Activated T-helper 17 cell treated with anti-CD3 and anti-CD28 coated beads, Interleukin-2, amount 50 U/mL, for 72 hours (primary cell): ENCODE data around the gene SSTR5. TPM values are rescaled to one million over a fixed set of nuclear protein-coding genes. Genes with fewer than 3 reads are reported as not detected.
A peak's percentile ranks its signal among the peaks of the same experiment; 100 is the strongest.

ENCODE experiments used
- ATAC-seq: fragments of 150-1000 bp; cut with Tn5 transposase; replicated peaks from 2 replicates; pipeline ENCODE4 v1.10.0; 2021; ENCODE audit warnings: mild to moderate bottlenecking, moderate library complexity
- H3K27ac Mint-ChIP-seq: one replicate; pipeline ENCODE4 v1.8.0; 2022; ENCODE audit warnings: mixed read lengths
- H3K27me3 Mint-ChIP-seq: one replicate; pipeline ENCODE4 v1.8.0; 2022; ENCODE audit warnings: mixed read lengths
- H3K36me3 Mint-ChIP-seq: one replicate; pipeline ENCODE4 v1.8.0; 2022; ENCODE audit warnings: low read depth, mild to moderate bottlenecking, mixed read lengths
- H3K4me1 Mint-ChIP-seq: one replicate; pipeline ENCODE4 v1.8.0; 2022; ENCODE audit warnings: mixed read lengths
- H3K4me3 Mint-ChIP-seq: one replicate; pipeline ENCODE4 v1.8.0; 2022; ENCODE audit warnings: mild to moderate bottlenecking, mixed read lengths
- H3K9me3 Mint-ChIP-seq: one replicate; pipeline ENCODE4 v1.8.0; 2022; ENCODE audit warnings: mixed read lengths
- total RNA-seq, 2 donors: library from RNA; stranded (reverse); gene quantifications; one replicate each; pipeline ENCODE4 v1.2.3, GENCODE V29; 2022

Gene SSTR5
- total RNA-seq, 2 donors from 2014 or later, result not detected

DNA sequence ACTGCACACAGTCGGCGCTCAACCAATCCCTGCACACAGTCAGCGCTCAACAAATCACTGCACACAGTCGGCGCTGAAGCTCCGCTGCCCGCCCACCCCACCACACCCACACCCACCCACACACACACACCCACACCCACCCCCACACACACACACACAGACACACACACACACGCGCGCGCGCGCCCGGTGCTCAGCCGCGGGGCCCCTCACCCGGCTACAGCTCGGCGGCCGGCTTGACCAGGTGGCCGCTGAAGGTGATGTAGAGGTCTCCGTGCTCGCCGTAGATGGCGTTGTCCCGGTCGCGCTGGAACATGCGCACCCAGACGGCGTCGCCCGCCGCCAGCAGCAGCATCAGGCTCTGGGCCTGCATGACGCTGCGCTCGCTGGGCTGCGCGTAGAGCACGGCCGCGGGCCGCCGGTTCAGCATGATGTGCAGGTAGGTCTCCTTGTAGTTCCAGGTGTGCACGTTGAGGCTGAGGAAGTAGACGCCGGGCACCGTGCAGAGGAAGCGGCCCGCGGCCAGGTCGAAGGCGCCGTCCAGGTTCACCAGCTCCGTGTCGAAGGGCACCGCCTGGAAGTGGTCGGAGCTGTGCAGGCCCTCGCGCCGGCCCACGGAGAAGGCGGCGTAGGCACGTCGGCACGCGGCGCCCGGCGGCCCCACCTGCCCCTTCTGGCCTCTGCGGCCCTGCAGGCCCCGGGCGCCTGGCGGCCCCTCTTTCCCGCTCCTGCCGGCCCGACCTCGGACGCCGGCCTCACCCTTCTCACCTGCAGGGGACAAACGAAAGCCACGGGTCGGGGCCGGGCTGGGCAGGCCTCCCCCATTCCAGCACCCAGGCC, 21.0 kb downstream of the SSTR5 start:
- no peaks in the 10 kb centered on the region for H3K9me3 Mint-ChIP-seq
- H3K27me3 Mint-ChIP-seq, result no peaks in the 10 kb centered on the region
- no peak overlapping the region for H3K27ac Mint-ChIP-seq
- no peaks in the 10 kb centered on the region for H3K4me1 Mint-ChIP-seq
- peak; percentile 45 for ATAC-seq
- H3K36me3 Mint-ChIP-seq, result no peaks in the 10 kb centered on the region
- no peak overlapping the region for H3K4me3 Mint-ChIP-seq

DNA sequence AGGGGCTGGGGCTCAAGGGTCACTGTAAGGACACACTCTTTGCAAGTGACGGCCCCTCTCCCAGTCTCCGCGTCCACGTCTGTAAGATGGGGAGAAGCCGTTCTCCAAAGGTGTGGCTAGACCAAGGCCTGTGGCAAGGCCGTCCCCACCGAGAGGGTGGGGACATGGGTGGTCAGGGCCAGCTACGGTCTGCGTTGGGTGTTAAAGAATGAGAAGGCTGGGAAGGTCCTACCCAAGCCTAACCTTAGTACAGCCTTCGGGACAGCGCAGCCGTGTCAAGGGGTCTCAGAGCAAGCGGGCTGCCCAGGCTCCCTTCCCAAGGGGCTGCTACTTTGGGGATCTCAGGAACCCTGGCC, 21.6 kb downstream of the SSTR5 start:
- ATAC-seq, result no peak
- H3K4me1 Mint-ChIP-seq, result no peaks in the 10 kb centered on the region
- no peak overlapping the region for H3K4me3 Mint-ChIP-seq
- no peak overlapping the region for H3K27ac Mint-ChIP-seq
- H3K9me3 Mint-ChIP-seq, result no peaks in the 10 kb centered on the region
- H3K36me3 Mint-ChIP-seq, result no peaks in the 10 kb centered on the region
- H3K27me3 Mint-ChIP-seq, result no peaks in the 10 kb centered on the region

DNA sequence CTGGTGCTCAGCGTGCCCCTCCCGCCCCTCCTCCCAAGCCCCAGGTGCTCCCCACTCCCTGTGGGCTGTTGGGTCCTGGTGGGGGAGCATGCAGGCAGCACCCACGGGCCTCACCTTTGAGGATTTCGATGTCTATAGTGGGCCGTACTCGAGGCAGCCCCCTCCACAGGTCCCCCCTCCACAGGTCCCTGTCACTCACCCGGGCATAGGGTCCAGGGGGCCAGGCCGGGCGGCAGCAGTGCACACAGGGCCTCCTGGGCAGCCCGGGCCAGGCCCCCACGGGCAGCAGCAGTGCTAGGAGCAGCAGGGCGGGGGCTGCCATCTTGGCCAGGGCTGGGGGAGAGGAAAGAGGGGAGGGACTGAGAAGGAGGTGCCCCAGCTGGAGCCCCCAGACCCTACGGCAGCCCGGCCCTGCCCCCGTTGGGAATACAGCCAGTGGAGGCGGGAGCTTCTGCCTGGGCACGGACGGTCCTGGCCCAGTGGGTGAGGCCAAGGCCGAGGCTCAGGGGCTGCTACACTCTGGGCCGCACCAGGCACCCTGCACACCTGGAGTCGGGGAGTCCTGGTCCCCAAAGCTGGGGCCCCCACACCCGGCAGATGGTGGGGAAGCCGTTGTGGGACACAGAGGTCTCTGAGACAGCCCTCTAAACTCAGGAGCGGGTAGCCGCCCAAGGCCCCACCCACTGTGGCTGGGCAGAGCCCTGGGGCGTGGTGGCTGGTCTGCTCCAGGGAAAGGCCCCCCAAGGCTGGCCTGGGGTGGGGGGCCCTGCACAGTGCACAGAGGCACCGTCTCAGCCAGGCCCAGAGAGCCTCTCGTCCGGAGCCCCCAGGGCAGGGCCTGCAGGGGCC, 22.3 kb downstream of the SSTR5 start:
- Mint-ChIP-seq H3K9me3 (no peaks in the 10 kb centered on the region), H3K4me1 (no peaks in the 10 kb centered on the region), H3K27ac (no peak overlapping the region), H3K27me3 (no peaks in the 10 kb centered on the region), H3K36me3 (no peaks in the 10 kb centered on the region), H3K4me3 (no peak overlapping the region)
- ATAC-seq, result no peak

DNA sequence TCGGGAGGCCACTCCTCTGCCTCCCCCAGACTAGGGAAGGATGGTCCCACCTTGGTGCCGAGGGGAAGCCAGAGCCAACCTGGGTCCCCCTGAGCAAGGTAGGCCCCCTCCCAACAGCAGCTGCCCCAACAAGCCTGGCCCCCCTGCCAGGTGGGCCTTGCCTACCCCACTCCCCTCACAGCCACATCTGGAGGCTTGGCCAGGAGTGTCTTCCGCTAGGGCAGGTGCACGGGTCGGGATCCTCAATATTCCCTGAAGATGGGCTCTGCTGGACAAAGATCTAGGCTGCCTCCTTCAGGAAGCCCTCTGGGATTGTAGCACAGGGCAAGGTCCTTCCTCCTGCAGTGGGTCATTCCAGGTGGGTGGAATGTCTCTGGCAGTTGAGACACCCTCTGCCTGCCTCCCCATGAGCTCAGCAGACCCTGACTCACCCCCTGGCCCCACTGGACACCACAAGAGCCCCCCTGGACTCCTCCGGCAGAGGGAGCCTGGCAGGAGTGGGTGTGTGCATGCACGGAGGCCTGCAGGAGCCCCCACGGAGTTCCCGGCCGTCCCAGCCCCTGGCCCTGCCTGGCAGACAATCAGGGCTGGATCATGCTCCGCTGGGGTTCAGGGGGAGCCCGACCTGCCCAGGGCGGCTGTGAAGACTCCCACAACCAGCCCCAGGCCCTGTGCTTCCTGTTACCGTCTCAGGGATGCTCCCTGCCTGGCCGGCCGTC, 23.1 kb downstream of the SSTR5 start:
- no peaks in the 10 kb centered on the region for H3K27me3 Mint-ChIP-seq
- no peaks in the 10 kb centered on the region for H3K9me3 Mint-ChIP-seq
- H3K27ac Mint-ChIP-seq, result no peak overlapping the region
- no peak overlapping the region for H3K4me3 Mint-ChIP-seq
- H3K4me1 Mint-ChIP-seq, result no peaks in the 10 kb centered on the region
- ATAC-seq, result no peak
- no peaks in the 10 kb centered on the region for H3K36me3 Mint-ChIP-seq

DNA sequence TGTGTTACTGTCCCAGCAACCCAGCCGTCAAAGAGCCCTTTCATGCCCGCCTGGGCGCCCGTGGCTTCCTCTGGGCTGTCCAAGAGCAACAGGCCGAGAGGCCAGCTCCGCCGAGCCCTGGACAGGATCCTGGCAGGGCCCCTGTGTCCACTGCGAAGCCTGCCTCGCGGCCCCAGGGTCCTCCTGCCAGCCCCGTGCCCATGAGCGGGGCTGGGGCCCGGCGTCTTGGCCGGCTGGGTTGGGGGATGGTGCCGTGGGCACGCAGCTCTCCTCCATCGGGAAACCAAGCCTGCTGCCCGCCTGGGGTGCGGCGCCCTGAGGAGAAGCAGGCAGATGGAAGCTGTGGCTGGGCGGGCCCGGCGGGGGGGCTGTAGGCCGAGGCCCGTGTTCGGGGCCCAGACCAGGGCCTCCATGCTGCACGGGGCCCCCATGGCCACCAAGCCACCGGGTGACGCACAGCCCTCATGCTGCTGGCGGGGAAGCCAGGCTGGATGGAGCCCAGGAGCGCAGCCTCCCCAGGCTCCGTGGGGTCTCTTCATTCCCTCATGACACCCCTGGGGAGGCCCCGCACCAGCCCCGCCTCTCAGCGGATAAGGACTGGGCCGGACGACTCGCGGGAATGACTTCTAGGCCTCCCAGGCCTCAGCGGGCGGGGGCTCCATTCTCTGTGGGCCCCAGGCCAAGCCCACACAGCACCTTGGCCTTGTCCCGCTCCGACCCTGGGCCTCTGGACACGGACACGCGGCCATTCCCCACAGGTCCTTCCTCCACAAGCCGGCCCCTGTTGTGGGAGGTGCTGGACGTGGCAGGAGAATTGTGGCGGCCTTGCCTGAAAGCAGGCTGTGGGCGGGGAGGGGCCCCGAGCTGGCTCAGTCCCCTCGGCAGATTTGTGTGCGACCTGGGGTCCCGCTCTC, 23.9 kb downstream of the SSTR5 start, which contains the start of gene C1QTNF8:
TSS of gene C1QTNF8 (minus strand) at position 76 of the 914 bp plus-strand sequence. CDS start 1,322 bp downstream, outside the sequence.
- H3K4me1 Mint-ChIP-seq, result no peaks in the 10 kb centered on the region
- H3K4me3 Mint-ChIP-seq, result no peak within 1 kb of the TSS

DNA sequence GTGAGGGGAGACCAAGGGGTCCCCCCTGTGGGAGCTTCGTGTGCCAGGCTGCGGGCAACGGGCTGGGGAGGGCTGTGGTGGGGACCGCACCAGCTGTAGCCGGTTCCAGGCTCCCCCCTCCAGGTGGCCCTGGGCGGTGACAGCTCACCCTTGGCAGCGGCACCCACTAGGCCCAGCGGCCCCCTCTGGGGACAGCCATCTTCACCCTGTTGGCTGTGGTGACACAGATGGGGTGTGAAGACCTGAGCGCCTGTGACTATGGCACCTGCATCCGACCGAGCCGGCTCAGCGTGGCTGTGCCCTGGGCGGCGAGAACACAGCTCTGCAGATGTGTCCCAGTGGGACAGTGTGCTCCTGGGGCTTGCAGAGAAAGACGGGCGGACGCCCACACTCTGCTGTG, 24.6 kb downstream of the SSTR5 start:
- Mint-ChIP-seq H3K27me3 (no peaks in the 10 kb centered on the region), H3K4me3 (no peak overlapping the region), H3K4me1 (no peaks in the 10 kb centered on the region), H3K36me3 (no peaks in the 10 kb centered on the region), H3K9me3 (no peaks in the 10 kb centered on the region), H3K27ac (no peak overlapping the region)
- no peak for ATAC-seq

More for the DNA sequence above, 23.9 kb downstream of the SSTR5 start, which contains the start of gene C1QTNF8:
- Mint-ChIP-seq H3K36me3 (no peaks in the 10 kb centered on the region), H3K27me3 (no peaks in the 10 kb centered on the region), H3K9me3 (no peaks in the 10 kb centered on the region), H3K27ac (no peak within 1 kb of the TSS)
- ATAC-seq, result no peak

DNA sequence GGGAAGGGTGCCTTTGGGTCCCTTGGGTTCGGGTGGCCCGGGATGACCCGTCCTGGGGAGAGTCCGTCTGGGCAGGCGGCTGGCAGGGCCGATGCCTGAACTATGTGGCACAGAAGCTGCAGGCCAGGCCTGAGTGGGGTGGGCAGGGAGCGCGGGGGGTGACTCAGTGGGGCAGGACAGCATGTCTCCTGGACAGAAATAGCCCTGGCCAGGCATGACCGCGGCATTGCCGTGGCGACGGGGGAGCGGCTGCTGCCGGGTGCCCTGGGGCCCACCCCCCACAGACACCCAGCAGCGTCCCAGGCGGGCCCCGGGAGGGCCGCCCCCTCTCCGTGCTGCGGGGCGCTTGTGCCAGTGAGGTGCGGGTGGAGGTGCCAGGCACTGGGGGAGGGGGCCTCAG, 25.3 kb downstream of the SSTR5 start:
- no peak for ATAC-seq
- Mint-ChIP-seq H3K4me1 (no peaks in the 10 kb centered on the region), H3K27ac (no peak overlapping the region), H3K27me3 (no peaks in the 10 kb centered on the region), H3K36me3 (no peaks in the 10 kb centered on the region), H3K4me3 (no peak overlapping the region), H3K9me3 (no peaks in the 10 kb centered on the region)

DNA sequence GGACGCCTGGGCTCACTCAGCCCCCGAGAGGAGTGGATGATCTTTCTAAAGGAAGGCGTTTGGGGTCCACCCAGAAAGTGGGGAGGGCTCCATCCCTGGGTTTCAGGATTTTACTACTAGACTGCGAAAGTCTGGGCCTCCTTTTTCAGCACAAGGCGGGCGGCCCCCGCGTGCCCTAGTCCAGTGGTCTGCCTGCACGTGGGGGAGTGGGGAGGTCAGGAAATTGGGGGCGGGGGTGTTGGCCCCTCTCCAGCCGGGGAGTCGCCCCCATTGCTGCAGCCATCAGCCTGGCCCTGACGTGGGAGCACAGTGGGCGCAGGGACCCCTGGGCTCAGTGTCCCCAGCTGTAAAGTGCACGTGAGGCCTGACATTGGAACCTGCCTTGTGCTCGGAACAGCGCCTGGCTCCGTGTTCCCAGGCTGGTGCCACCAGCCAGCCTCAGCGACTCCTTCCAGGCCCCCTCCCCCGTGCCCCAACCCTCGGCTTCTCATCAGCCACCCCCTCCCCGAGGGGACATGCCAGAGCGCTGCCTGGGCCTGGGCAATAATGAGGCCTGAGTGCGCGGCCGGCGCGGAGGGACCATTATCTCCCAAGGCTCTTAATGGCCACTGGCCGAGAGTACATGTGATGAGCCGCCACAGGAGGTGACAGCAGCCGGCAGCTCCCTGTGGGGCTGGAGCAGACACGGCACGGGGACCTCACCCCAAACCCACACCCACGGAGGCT, 25.9 kb downstream of the SSTR5 start:
- H3K9me3 Mint-ChIP-seq, result no peaks in the 10 kb centered on the region
- no peak overlapping the region for H3K4me3 Mint-ChIP-seq
- H3K36me3 Mint-ChIP-seq, result no peaks in the 10 kb centered on the region
- H3K27ac Mint-ChIP-seq, result no peak overlapping the region
- H3K4me1 Mint-ChIP-seq, result no peaks in the 10 kb centered on the region
- ATAC-seq, result no peak
- no peaks in the 10 kb centered on the region for H3K27me3 Mint-ChIP-seq

DNA sequence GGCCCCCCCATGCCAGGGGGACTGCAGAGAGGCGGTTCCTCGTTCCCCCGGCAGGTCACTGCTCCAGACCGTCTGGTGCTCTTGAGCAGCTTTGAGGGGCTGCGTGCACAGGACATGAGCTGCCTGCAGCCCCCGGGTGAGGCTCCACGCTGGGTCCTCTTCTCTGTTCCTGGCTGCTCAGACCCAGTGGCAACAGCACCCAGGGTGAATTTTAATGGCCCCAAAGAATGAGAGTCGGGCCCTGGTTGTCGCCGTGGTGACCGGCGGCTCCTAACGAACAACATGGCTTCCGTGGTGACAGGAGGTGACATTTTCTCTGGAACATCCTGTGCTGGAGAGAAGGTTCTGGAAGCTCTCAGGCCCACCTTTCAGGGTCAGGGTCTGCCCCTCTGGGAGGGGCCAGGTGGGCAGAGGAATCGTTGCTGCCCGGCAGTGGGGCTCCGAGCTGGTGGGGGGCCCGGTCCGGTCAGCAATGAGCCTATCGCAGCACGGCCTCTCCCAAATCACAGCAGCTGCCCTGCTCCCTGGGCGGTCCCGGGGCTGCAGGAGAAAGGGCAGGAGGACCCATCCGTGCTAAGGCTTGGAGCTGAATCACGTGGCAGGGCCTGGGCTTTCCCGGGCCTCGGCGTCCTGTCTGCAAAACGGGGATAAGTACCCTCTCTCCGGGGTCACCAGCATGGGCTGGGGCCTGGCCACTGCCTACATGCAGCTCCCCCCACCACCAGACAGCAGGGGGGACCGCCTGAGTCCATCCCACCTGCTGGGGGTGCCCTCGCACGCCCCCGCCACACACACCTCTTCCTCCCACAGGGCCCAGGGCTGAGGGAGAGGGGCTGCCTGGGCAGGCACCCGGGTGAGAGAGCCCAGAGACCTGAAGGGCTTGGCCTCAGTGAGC, 26.9 kb downstream of the SSTR5 start:
- Mint-ChIP-seq H3K9me3 (no peaks in the 10 kb centered on the region), H3K4me3 (no peak overlapping the region), H3K4me1 (no peaks in the 10 kb centered on the region)

DNA sequence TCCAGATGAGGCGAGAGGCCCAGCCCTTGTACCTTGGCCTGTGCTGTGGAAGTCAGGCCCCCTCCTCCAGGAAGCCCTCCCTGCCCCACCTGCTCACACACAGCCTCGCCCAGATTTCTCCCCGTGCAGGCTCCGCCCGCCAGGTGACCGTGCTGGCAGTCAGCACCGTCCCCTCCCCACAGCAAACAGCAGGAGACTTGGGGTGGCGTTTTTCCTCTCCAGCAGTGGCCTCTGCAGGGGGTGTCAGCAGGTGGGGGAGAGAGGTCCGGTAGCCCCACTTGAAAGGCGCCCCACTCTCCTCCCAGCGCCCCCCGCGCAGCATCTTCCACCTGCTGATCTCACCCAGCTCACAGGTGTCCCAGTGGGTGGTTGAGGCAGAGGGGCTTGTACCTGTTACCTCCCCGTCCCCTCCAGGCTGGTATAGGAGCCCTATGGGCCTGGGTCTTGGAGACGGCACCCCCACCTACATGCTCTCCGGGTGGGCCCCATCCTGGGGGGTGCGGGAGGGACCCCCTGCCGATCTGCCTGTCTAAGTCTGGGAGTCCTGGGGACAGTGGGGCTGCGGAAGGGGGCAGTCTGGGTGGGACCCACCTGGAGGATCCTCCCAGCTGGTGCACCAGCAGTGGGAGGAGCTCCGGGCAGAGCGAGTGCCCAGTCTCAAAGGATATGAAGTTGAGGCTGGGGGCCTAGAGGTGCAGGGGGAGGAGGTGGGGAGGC, 27.7 kb downstream of the SSTR5 start:
- H3K27me3 Mint-ChIP-seq, result no peaks in the 10 kb centered on the region

More for the DNA sequence above, 26.9 kb downstream of the SSTR5 start:
- Mint-ChIP-seq H3K36me3 (no peaks in the 10 kb centered on the region), H3K27ac (no peak overlapping the region), H3K27me3 (no peaks in the 10 kb centered on the region)
- ATAC-seq, result no peak

DNA sequence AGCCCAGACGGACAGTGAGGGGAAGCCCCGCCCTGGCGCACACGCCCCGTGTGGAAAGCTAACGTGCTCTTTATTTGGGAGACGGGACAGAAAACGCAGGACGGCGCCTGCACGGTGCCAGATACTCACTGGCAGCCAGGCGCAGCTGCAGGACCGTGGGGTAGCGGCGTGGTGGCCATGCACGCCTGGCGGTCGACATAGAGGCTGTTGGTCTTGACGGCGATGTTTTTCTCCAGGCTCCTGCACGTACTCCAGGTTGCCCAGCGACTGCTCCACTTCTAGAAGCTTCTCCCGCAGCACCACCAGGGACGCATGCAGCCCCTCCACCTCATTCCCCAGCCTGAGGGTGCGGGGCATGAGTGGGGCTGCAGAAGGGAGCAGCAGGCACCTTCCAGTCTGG, 28.6 kb downstream of the SSTR5 start:
- H3K27ac Mint-ChIP-seq, result no peak overlapping the region
- H3K9me3 Mint-ChIP-seq, result no peaks in the 10 kb centered on the region
- H3K36me3 Mint-ChIP-seq, result no peaks in the 10 kb centered on the region
- ATAC-seq, result no peak
- no peaks in the 10 kb centered on the region for H3K27me3 Mint-ChIP-seq
- H3K4me1 Mint-ChIP-seq, result no peaks in the 10 kb centered on the region
- H3K4me3 Mint-ChIP-seq, result no peak overlapping the region

More for the DNA sequence above, 27.7 kb downstream of the SSTR5 start:
- H3K4me1 Mint-ChIP-seq, result no peaks in the 10 kb centered on the region
- H3K36me3 Mint-ChIP-seq, result no peaks in the 10 kb centered on the region
- no peak for ATAC-seq
- no peak overlapping the region for H3K4me3 Mint-ChIP-seq
- H3K27ac Mint-ChIP-seq, result no peak overlapping the region
- H3K9me3 Mint-ChIP-seq, result no peaks in the 10 kb centered on the region
